Urothelium cell line (cell line): Measurements from ENCODE around the gene TCFL5.
"Not testable (repeated sequence)": the region's sequence is repeated elsewhere in the genome, so short reads cannot be mapped to it uniquely, and the experiment has no call there.

ENCODE experiments used
- DNase-seq: peaks from one replicate; pipeline ENCODE4 v3.0.0; 2011; ENCODE audit warnings: low spot score, mixed read lengths
- FAIRE-seq: peaks from 2 replicates; lab custom pipeline; 2011; peaks lifted over from hg19 to GRCh38; lab: Jason Lieb, UNC

The TCFL5 gene

GRCh38 chr20:62858058-62858830 is 3.4 kb downstream of the TCFL5 start:
- no peak for DNase-seq
- FAIRE-seq, result no peak

- DNase-seq, result no peak
- no peak for FAIRE-seq
Observed at GRCh38 chr20:62856931-62857619, 4.5 kb downstream of the TCFL5 start.

- DNase-seq, result no peak
- FAIRE-seq, result no peak
Observed at GRCh38 chr20:62855120-62855519, 6.5 kb downstream of the TCFL5 start.

GRCh38 chr20:62854121-62854520 is 7.5 kb downstream of the TCFL5 start:
- FAIRE-seq (no peak), DNase-seq (no peak)

DNA sequence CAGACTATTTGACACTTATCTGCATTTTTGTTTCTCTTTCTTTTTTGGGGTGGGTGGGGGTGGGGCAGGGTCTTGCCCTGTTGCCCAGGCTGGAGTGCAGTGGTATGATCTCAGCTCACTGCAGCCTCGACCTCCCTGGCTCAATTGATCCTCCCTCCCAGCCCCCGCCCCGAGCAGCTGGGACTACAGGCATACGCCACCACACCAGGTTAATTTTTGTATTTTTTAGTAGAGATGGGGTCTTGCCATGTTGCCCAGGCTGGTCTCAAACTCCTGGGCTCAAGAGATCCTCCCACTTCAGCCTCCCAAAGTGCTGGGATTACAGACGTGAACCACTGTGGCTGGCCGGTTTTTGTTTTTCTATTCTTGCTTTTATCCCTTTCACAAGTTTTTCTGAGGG is 8.3 kb downstream of the TCFL5 start:
- FAIRE-seq, DNase-seq: not testable (repeated sequence)

GRCh38 chr20:62852841-62853240 is 8.8 kb downstream of the TCFL5 start:
- no peak for FAIRE-seq
- no peak for DNase-seq

DNA sequence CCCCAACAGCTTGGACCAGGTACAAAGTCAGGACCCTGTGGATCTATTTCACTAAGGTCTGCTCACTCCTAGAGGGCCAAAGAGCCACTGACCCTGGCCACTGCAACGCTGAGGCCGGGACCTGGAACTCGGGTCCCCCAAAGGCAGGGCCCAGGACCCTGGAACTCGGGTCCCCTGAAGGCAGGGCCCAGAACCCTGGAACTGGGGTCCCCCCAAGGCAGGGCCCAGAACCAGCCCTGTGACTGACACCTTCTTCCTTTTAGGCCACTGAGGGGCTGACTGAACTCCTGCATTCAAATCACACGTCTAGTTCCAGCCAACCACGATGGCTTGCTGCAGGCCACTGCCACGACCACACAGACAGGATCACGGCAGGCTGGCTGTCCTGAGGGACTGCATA is 9.4 kb downstream of the TCFL5 start:
- FAIRE-seq (no peak), DNase-seq (no peak)

GRCh38 chr20:62850333-62850974 is 11.2 kb downstream of the TCFL5 start:
- DNase-seq (no peak), FAIRE-seq (no peak)

DNA sequence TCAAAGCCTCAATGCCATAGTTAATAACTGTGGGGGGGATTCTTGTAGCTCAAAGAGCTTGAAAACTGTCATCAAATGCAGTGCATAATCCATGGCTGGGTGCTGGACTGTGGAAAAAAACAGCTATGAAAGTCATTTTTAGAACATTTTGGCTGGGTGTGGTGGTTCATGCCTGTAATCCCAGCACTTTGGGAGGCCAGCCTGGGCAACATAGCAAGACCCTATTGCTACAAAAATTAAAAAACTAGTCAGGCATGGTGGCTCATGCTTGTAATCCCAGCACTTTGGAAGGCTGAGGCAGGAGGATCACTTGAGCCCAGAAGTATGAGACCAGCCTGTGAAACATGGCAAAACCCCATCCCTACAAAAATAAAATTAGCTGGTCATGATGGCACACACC is 12.2 kb downstream of the TCFL5 start:
- FAIRE-seq (no peak), DNase-seq (no peak)

- not testable (repeated sequence) for DNase-seq, FAIRE-seq
Observed at GRCh38 chr20:62848917-62849316, 12.7 kb downstream of the TCFL5 start.

DNA sequence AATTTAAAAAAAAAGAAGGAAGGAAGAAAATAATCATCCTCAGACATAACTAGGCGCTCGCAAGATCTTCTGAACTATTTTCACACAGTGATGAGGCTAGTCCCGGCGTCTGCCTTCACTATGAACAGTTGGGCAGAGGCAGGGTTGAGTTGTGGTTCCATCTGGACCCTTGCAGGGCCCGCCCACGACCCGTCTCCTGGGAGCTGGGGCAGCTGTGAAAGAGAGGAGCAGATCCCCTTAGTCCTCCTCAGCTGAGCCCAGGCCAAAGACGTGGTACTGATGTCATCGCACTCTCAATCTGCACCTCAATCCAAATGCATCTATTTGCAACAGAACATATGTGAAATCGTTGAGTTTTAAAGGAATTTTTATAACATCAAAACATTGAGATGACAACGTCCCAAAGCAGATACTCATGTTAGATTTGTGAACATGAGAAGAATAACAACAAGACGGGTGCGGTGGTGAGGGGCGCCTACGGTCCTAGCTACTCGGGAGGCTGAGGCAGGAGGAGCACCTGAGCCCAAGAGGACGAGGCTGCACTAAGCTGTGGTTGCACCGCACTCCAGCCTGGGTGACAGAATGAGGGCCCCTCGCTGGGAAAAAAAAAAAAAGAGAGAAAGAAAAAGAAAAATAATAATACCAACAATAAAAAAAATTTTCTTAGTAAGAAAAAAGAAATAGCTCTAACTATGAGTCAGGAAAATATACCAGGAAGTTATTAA is 15.3 kb downstream of the TCFL5 start:
- DNase-seq (no peak), FAIRE-seq (no peak)

GRCh38 chr20:62845416-62846160 is 16.0 kb downstream of the TCFL5 start:
- FAIRE-seq (no peak), DNase-seq (no peak)

- FAIRE-seq (no peak), DNase-seq (no peak)
Observed at GRCh38 chr20:62844182-62844581, 17.4 kb downstream of the TCFL5 start.

DNA sequence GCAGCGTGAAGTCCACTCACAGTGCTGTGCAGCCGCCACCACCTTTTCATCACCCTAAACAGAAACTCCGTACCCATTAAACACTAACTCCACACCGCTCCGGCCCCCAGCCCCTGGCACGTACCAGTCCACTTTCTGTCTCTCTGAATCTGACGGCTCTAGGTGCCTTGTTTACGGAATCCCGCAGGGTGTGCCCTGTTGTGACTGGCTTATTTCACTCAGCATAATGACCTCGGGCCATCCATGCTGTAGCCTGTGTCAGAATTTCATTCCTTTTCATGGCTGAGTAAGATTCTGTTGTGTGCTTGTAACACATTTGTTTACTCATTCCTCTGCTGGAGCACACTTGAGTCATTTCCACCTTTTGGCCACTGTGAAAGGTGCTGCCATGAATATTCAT is 18.0 kb downstream of the TCFL5 start:
- FAIRE-seq, result no peak

DNA sequence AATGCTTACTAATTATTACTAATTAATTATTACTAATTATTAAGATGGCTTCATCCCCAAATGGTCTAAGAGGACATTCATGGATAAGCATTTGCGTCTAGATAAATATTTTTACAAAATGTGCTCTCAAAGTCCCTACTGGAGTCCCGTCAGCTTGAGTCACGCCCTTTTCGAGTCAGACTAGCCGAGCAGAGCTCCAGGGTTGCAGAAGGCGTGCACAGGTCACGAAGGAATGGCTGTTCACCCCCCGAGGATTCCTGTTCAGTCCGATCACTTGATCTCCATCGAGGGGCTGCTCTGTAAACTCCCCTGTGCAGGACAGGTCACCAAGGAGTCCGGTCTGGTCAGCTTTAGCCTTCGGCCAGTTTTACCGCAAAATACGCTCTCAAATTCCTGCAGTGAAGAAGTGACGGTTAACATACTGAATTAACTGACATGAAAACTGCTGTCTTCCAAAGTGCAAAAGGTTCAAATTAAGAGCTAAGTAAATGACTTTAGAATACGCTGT is 19.9 kb downstream of the TCFL5 start:
- DNase-seq, result no peak
- FAIRE-seq, result no peak

More for the DNA sequence above, 18.0 kb downstream of the TCFL5 start:
- no peak for DNase-seq

DNA sequence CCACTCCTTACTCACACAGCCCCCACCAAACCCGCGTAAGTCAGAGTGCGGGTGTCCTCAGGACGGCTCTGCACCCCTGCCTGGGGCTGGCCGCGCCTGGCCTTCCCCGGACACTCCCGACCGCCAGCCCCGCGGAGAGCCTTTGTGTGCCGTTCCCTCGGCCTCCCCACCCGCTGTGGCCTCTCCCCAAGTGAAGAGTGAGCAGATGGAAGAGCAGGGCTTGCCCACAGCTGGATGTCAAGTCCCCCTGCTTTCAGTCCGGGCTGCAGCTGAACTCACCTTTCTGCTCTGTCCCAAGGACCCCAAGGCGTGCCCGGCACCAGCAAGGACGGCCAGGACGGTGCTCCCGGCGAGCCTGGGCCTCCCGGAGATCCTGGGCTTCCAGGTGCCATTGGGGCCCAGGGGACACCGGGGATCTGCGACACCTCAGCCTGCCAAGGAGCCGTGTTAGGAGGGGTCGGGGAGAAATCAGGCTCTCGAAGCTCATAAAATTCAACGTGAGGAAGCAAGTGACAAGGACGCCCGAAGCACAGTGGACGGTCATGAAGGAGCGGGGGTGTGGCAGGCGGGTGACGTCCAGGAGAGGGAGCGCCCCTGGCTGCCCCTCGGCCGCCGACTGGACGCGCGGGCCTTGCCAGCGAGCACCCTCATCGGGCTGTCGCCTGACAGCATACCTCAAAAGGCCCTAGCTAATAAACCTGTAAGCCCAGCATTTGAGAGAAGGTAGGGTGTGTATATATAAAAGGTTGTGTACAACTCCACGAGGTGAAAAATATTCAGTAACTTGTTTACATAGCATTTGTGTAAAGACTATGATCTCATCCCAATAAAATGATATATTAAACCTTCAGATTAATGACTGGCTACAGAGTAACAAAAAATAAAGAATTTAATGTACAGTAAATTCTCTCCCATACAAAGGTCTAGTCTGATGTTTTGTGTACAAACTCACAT is 21.1 kb downstream of the TCFL5 start:
- no peak for FAIRE-seq
- DNase-seq, result no peak

DNA sequence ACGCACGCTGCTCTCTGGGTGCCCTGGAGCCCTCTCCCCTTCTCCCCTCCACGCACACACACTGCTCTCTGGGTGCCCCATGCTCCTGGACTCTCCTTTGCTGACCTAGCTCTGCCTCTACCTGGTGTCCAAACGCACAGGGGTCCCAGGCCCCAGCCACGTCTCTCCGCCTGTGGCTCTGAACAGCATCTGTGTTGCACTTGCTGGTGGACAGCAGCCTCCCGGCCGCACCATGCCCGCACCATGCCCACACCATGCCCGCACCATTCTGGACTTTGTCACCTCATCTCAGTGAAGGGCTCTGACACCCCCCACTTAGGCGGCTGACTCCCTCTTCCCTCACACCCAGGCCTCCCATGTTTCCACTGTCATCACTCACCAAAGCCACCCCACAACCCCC is 21.8 kb downstream of the TCFL5 start:
- no peak for FAIRE-seq
- no peak for DNase-seq

- DNase-seq, result no peak
- FAIRE-seq, result no peak
Observed at GRCh38 chr20:62839261-62839660, 22.4 kb downstream of the TCFL5 start.
